LNCaP clone FGC (cell line): ENCODE data around the gene MCMBP.

Experiments
- DNase-seq: peaks from one replicate; pipeline ENCODE4 v3.0.0-alpha.2; 2011; ENCODE audit warnings: low read depth
- H3K4me3 ChIP-seq: 2 replicates; pipeline ENCODE4 v1.5.1; 2011; ENCODE audit warnings: mild to moderate bottlenecking, low read depth, low read length, control low read depth
- TF ChIP-seq, protein P1 (sequence below): IDR thresholded peaks from 2 replicates; pipeline ENCODE4 v1.5.1; 2012; ENCODE audit warnings: mild to moderate bottlenecking; ENCODE audit not compliant: control insufficient read depth, insufficient read depth; ENCODE audit errors: extremely low read depth

The MCMBP gene

DNA sequence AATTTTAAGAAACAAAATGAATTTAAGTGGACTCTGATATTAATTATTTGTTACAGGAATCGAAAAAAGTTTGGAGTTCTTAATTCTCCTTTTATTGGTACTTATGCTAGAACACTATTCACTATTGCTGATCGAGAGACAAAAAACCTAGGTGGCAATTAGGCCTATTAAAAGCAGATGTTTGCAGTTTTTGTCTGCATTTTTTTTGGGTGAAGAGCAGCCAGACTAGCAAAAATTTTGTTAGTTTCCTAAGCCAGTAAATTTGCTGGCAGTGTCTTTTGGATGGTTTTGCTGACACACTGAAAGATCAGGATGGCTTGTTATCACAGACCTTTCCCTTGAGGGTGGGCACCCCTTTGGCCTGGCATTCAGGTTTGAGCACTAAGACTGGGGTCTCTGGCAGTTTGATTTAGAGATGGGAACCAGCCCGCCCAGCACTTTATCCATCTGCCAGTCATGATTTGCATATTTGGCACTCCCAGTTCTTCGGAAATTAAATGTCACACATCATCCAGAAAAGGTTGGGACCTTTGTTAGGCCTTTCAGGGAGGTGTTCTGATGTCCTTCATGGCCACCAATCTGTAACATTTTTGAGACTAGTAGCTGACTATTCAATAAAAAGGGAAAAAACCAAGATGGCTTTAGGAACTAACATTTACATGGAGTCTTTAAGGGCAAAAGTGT, 89.5 kb downstream of the MCMBP start:
- no peak overlapping the region for H3K4me3 ChIP-seq
- TF ChIP-seq, protein P1, sequence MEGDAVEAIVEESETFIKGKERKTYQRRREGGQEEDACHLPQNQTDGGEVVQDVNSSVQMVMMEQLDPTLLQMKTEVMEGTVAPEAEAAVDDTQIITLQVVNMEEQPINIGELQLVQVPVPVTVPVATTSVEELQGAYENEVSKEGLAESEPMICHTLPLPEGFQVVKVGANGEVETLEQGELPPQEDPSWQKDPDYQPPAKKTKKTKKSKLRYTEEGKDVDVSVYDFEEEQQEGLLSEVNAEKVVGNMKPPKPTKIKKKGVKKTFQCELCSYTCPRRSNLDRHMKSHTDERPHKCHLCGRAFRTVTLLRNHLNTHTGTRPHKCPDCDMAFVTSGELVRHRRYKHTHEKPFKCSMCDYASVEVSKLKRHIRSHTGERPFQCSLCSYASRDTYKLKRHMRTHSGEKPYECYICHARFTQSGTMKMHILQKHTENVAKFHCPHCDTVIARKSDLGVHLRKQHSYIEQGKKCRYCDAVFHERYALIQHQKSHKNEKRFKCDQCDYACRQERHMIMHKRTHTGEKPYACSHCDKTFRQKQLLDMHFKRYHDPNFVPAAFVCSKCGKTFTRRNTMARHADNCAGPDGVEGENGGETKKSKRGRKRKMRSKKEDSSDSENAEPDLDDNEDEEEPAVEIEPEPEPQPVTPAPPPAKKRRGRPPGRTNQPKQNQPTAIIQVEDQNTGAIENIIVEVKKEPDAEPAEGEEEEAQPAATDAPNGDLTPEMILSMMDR, result no peak

DNA sequence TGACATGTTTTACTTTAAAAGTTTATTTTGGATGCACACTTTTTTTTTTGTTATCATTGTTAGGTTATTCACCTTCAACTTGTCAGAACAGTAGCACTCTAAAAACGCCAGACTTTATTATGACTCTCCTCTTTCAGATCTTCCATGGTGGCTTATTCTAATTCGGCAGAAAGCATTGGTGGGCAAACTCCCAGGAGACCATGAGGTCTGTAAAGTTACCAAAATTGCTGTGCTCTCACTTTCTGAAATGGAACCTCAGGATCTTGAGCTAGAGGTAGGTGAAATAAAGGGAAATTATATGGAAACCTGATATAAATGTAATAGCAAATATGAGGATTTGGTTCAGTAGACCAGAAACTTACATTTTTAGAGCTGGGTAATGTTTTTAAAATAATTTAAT, 91.1 kb downstream of the MCMBP start:
- DNase-seq, result no peak
- H3K4me3 ChIP-seq, result no peak overlapping the region
- TF ChIP-seq, protein P1, result no peak

More for the DNA sequence above, 89.5 kb downstream of the MCMBP start:
- no peak for DNase-seq

DNA sequence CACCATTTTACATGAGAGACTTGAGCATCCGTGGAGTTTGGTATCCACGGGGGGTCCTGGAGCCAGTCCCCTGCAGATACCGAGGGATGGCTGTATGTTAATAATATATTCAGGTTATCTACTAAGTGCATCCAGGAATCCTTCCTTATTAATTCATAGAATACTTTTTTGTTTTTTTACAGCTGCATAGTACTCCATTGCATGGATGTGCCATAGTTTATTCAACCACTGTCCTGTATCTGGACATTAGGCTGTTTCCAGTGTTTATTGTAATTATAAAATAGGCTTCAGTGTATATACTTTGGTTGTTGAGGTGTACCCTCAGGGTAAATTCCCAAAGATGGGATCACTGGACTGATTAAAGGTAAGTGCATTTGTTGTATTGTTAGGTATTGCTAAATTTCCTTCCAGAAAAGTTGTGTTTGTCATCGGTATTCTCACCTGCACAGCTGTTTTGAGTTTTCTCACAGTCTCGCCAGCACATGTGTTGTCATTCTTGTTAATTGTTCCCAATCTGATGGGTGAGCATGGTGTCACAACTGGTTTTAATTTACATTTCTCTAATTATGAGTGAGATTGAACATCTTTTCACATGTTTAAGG, 91.7 kb downstream of the MCMBP start:
- no peak for DNase-seq
- H3K4me3 ChIP-seq, result no peak overlapping the region
- TF ChIP-seq, protein P1, result no peak
